PC-9 (cell line): ENCODE results near the gene CERS3.

Experiments used
- EZH2 ChIP-seq: fragments of 200-600 bp; sonication (generic); IDR thresholded peaks from 2 replicates; pipeline ENCODE4 v1.8.0; 2017; ENCODE audit warnings: antibody characterized with exemption, low read depth
- TF ChIP-seq, protein P1 (sequence below): fragments of 200-600 bp; sonication (generic); conservative IDR thresholded peaks from 2 replicates; pipeline ENCODE4 v1.6.1; 2017; ENCODE audit warnings: mixed run types, antibody characterized with exemption, mild to moderate bottlenecking, moderate library complexity

DNA sequence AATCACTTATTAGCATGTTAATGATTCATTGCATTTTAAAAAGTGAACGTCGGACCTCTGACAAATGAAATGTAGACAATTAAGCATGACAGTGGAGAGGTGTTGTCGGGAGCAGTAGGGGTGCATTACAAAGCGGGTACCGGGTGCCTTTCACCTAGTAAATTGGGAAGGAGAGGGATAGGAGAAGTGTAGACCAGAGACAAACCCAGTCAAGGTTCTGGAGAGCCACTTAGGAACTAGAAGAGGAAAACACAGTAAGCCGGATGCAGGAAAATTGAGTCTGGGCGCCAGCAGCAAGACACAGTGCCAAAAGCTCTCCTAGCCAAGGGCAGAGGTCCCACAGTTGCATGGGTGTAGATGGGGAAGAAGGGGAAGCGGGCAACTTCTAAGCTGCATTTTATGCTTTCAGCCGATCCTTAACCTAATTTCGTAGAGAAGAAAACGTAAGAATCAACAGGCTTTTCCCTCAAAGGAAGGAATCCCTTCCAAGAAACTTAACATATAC is 3.1 kb upstream of the CERS3 start:
- TF ChIP-seq EZH2, result no peak
- TF ChIP-seq, protein P1, sequence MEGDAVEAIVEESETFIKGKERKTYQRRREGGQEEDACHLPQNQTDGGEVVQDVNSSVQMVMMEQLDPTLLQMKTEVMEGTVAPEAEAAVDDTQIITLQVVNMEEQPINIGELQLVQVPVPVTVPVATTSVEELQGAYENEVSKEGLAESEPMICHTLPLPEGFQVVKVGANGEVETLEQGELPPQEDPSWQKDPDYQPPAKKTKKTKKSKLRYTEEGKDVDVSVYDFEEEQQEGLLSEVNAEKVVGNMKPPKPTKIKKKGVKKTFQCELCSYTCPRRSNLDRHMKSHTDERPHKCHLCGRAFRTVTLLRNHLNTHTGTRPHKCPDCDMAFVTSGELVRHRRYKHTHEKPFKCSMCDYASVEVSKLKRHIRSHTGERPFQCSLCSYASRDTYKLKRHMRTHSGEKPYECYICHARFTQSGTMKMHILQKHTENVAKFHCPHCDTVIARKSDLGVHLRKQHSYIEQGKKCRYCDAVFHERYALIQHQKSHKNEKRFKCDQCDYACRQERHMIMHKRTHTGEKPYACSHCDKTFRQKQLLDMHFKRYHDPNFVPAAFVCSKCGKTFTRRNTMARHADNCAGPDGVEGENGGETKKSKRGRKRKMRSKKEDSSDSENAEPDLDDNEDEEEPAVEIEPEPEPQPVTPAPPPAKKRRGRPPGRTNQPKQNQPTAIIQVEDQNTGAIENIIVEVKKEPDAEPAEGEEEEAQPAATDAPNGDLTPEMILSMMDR, result no peak
